HG03135 (cell line): ENCODE data around the gene VEZT.
"Not testable (repeated sequence)": the region's sequence is repeated elsewhere in the genome, so short reads cannot be mapped to it uniquely, and the experiment has no call there.

Experiments used
- ATAC-seq: cut with Tn5 transposase; IDR thresholded peaks from one replicate; pipeline ENCODE4 v1.9.1; 2021; ENCODE audit warnings: mild to moderate bottlenecking, moderate library complexity; ENCODE audit not compliant: unreplicated experiment

Gene VEZT

DNA sequence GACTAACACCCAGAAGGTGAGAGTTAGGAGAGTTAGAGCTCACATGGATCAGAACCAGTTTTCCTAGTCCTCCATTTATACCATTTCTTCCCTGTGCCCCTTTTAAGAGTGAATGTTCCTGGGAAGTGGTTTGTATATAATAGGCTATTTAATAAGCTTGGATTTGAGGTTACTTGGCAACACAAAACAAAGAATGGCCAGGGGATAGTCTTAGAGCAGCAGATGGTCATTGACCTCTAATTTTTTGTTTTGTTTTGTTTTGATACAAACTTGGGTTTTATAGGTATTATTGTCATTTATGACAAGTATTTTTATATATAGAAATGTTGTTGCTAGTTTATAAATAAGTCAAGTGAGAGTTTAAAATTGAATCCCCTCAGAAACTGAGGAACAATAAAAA, 35.8 kb downstream of the VEZT start:
- no peak for ATAC-seq

GRCh38 chr12:95257541-95257940, 39.9 kb downstream of the VEZT start:
- no peak for ATAC-seq

DNA sequence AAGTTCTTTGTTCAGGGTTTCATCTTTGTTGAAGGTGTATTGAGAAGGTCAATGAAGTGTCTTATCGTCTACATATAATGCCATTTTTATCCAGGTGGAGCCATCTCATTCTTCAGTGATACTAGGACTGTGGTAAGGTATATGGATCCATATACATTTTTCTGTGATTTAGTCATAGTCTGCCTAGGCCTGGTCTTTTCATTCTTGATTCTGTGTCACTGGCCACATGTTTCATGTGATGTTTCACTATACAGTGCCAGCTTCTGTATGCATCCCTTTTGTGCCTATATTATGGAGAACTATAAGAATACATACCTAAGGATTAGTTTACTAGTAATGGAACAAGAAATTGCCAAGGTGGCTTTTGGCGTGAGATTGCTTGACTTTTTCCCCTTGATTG, 40.5 kb downstream of the VEZT start:
- ATAC-seq: no peak

DNA sequence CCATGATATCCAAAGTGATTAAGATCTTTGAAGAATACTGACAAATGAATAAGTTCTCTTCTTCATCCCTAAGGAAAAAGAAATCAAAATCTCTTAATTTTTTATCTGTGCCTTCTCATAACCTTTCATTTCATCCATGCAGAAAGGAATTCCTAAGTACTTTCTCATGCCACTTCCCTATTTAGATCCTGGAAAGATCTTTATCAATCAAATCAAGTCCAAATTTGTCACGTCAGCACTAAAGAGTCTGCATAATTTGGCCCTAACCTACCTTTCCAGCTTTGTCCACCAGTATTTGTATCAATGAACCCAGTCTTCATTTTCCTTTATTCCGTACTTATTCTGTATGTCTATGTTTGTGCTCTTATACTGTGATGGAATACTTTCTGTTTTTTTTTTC, 41.2 kb downstream of the VEZT start:
- ATAC-seq: no peak

DNA sequence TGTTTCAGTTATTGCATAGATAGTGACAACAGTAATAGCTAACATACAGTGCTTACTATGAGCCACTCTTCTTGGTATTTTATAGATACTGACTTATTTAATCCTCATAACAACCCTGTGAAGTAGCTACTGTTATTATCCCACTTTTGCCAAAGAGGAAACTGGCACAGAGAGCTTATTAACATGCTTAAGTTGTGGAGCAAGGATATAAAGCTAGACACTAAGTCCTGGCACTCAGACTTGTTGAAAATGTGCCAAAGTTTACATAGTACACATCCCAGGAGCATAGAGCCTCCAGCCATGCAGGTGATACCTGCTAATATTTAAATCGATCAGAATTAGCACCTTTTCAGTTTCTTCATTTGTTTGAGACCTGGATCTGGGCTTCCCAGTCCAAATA, 41.8 kb downstream of the VEZT start:
- ATAC-seq: no peak

DNA sequence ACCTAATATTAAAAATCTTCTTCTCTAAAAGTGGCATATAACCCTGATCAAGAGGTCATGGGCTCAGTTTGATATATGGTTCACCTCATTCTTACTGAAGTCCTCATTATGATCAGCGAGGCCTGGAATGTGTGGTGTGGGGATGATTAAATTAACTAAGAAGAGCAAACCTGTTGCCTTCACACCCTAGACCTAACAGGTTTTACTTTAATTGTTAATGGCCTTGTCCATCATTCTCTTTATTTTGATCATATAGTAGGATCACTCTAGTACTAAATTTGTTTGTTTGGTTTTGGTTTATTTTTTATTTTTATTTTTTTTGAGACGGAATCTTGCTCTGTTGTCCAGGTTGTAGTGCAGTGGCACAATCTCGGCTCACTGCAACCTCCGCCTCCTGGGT, 43.5 kb downstream of the VEZT start:
- no peak for ATAC-seq

DNA sequence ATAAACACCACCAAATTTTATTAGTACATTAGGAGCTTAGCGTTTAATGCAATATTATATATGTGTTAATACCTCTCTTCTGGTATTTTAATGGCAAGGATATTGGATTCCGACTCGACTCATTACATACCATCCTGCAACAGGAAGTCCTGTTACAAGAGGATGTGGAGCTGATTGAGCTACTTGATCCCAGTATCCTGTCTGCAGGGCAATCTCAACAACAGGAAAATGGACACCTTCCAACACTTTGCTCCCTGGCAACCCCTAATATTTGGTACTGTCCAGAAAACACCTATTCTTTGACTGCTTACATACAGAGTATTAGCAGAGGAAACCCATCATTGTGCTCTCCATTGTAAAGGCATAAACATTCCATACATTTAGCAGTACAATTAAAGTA, 45.2 kb downstream of the VEZT start:
- no peak for ATAC-seq

- no peak for ATAC-seq
These were observed 48.2 kb downstream of the VEZT start for GRCh38 chr12:95265765-95266164.

DNA sequence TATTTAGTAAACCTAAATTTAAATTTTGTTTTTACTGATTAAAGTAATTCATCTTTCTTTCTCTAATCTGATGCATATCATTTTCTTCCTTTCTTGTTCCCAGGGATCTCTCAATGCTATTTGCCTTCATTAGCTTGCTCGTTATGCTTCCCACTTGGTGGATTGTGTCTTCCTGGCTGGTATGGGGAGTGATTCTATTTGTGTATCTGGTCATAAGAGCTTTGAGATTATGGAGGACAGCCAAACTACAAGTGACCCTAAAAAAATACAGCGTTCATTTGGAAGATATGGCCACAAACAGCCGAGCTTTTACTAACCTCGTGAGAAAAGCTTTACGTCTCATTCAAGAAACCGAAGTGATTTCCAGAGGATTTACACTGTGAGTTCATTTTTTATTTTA, 48.6 kb downstream of the VEZT start:
- ATAC-seq: no peak

DNA sequence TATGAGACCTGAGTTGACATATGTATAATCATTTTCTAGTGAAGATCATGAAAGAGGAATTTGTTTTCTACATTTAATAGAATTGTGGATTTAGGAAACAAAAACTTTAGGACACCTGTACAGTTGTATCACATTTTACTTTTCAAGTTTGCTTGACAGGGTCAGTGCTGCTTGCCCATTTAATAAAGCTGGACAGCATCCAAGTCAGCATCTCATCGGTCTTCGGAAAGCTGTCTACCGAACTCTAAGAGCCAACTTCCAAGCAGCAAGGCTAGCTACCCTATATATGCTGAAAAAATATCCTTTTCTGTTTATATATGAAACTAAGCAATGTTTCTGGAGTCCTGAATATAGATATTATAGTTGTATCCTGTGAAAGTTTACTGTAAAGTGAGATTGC, 52.3 kb downstream of the VEZT start:
- ATAC-seq: no peak

- no peak for ATAC-seq
These were observed 53.9 kb downstream of the VEZT start for GRCh38 chr12:95271465-95271864.

GRCh38 chr12:95277139-95277538, 59.5 kb downstream of the VEZT start:
- no peak for ATAC-seq

DNA sequence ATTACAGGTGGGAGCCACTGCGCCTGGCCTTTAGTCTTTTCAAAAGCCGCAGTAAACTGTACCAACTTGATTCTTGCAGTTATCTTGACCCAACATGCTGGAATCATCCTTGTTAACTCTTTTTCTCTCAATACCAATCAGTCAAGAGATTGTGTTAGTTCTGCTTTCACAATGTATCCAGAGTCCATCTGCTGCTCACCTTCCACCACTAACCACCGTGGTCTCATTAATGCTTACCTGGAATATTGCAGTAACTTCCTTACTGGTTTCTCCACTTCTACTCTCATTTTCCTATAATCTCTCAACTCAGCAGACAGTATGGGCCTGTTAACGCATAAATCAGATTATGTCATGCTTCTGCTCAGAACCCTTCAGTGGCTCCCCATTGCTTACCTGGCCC, 62.2 kb downstream of the VEZT start:
- ATAC-seq: no peak

- no peak for ATAC-seq
These were observed 64.7 kb downstream of the VEZT start for GRCh38 chr12:95282266-95282665.

- ATAC-seq: no peak
These were observed 65.8 kb downstream of the VEZT start for GRCh38 chr12:95283371-95283770.

- ATAC-seq: no peak
These were observed 69.1 kb downstream of the VEZT start for GRCh38 chr12:95286713-95287112.

GRCh38 chr12:95291501-95291900, 73.9 kb downstream of the VEZT start:
- ATAC-seq: no peak

DNA sequence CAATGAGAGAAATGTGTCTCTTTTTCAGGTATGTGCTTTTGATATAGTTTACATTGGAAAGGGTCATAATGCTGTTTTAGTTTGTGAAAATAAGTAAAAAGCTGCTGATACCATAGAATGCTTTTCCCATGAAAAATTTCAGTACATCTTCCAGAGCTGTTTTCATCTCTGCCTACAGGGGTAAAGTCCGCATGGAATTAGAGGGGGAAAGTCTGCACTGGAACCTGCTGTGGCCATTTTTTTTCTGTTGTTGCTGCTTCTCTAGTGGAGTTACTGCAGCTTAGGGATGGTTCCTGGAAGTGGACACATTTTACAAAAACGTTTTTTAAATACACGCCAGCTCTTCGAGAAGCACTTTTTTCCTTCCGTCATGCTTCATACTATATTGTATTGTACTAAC, 81.3 kb downstream of the VEZT start:
- no peak for ATAC-seq

DNA sequence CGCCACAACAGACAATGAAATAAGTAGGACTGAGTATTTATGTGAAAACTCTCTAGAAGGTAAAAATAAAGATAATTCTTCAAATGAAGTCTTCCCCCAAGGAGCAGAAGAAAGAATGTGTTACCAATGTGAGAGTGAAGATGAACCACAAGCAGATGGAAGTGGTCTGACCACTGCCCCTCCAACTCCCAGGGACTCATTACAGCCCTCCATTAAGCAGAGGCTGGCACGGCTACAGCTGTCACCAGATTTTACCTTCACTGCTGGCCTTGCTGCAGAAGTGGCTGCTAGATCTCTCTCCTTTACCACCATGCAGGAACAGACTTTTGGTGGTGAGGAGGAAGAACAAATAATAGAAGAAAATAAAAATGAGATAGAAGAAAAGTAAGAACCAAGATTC, 82.7 kb downstream of the VEZT start:
- no peak for ATAC-seq

- ATAC-seq: no peak
These were observed 85.9 kb downstream of the VEZT start for GRCh38 chr12:95303476-95303875.

DNA sequence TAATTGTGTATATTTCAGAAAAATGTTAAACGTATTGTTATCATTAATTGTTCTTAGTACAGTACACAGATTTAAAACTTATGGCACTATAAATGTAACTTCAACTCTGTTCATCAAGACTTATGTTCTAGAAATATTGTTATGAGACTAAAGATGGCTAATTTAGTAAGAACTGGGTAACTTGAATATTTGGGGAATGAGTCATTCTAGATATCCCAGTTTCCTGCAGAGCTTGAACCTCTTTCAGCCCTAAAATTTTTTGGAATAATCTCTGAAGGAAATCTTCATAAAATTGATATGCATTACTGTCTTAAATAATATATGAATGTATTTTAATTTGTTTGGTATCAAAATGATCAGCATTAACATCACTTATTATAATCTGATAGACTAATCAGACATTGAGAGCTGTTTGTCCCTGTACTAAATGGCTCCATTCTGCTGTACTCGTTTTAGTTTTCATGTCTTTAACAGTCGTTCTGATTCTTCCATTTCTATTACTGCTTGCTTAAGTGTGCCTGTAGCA, 87.1 kb downstream of the VEZT start:
- ATAC-seq: no peak

DNA sequence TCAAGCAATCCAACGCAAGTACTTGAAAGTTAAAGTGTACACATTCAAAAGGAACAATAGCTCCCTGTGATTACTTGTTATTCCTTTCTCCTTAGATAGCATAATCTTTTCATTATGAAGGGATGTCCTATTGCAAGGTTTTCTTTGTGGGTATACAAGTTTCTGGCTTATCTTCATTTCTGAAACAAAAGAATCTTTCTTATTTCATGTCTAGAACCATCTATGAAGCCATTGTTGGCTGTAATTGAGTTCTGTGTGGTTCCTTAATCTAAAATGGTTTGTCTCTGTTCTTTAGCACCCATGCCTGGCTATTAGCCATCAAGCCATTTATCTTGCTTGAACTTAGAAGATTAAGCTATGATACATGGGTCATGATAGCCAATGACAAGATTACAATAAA, 95.0 kb downstream of the VEZT start:
- no peak for ATAC-seq

GRCh38 chr12:95314756-95315155, 97.1 kb downstream of the VEZT start:
- not testable (repeated sequence) for ATAC-seq

GRCh38 chr12:95316798-95317197, 99.2 kb downstream of the VEZT start:
- no peak for ATAC-seq
